GM10266 (cell line): ENCODE results near the gene TMEM62.

Experiments
- DNase-seq: peaks from one replicate; pipeline ENCODE4 v3.0.0; 2012; ENCODE audit errors: extremely low spot score
- CTCF ChIP-seq: IDR thresholded peaks from 2 replicates; pipeline ENCODE4 v1.5.1; 2012; ENCODE audit warnings: mild to moderate bottlenecking, low read depth; ENCODE audit not compliant: control insufficient read depth, insufficient read depth; ENCODE audit errors: missing control alignments

TMEM62 gene

GRCh38 chr15:43095708-43096347 is 37.6 kb upstream of the TMEM62 start:
- TF ChIP-seq CTCF = no peak
- DNase-seq = no peak

DNA sequence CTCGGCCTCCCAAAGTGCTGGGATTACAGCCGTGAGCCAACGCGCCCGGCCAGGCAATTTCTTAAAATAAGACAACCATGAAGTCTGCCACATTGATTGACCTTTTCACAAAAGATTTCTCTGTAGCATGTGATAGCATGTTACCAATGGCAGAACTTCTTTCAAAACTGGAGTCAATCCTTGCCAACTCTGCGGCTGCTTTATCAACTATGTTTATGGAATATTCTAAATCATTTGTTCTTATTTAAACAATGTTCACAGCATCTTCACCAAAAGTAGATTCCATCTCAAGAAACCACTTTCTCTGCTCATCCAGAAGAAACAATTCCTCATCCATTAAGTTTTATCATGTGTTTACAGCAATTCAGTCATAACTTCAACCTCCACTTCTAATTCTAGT is 37.0 kb upstream of the TMEM62 start:
- no peak for TF ChIP-seq CTCF
- DNase-seq = no peak

- TF ChIP-seq CTCF = no peak
- no peak for DNase-seq
Observed at GRCh38 chr15:43099105-43099845, 34.1 kb upstream of the TMEM62 start.

DNA sequence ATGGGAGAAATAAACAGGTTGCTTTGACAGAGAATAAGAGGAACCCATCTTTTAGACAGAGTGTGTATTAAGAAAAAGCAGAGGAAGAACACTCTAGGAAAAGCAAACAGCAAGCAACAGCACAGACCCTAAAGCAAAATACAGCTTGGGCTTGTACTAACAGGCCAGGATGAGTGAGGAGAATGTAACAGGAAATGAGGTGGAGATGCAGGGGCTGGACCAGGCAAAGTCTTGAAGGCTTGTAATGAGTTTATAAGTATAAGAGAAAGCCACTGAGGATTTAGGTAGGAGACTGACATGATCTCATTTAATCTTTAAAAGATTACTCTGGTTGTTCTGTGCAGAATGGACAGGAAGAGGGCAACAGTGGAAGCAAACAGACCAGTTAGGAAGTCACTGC is 32.4 kb upstream of the TMEM62 start:
- no peak for TF ChIP-seq CTCF
- no peak for DNase-seq

DNA sequence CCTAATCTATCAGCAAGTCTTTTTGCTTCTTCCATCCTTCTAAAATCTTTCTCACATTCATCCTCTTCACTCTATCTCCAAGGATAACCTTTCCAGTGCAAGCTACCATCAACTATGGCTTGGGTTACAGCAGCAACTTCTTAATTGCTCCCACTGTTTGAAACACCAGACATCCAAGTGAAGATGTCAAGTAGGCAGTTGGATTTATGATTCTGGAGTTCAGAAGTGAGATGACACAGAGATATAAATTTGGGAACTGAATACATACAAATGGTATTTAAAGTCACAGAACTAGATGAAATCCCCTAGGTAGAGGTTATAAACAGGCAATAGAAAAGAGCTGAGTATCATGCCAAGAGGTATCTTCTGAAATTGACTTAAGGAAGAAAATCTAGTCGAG is 31.2 kb upstream of the TMEM62 start:
- TF ChIP-seq CTCF = no peak
- DNase-seq = no peak

- TF ChIP-seq CTCF = no peak
- no peak for DNase-seq
Observed at GRCh38 chr15:43103907-43104306, 29.5 kb upstream of the TMEM62 start.

- DNase-seq = no peak
- no peak for TF ChIP-seq CTCF
Observed at GRCh38 chr15:43104426-43104825, 29.0 kb upstream of the TMEM62 start.
